Measurements from ENCODE around the gene RPS13.

GRCh38 chr11:17026487-17027082 is 50.9 kb downstream of the RPS13 start:
- TF ChIP-seq USF2 (IDR thresholded peaks at IDR 0.05; ENCODE audit: borderline replicate concordance, low read depth, low read length): no peak
- no peak for TF ChIP-seq EP300 (IDR thresholded peaks at IDR 0.05; ENCODE audit: borderline replicate concordance in 1 of 2, low read depth in 1 of 2, low read length in 1 of 2)

Data from SK-N-SH (cell line).